Vagina (tissue), 2 donors: ENCODE measurements around the gene CHMP5. TPM values are rescaled to one million over a fixed set of nuclear protein-coding genes. Genes with fewer than 3 reads are reported as not detected.

Source experiments
- DNase-seq, 2 donors: peaks; one replicate each; pipeline ENCODE4 v3.0.0-alpha.2; 2017; ENCODE audit errors: extremely low spot score in 2 of 2
- H3K27ac ChIP-seq: fragments of 200-600 bp; sonication (generic); one replicate; pipeline ENCODE4 v1.5.1; 2019
- H3K27me3 ChIP-seq: fragments of 200-600 bp; sonication (generic); one replicate; pipeline ENCODE4 v1.5.1; 2019
- H3K36me3 ChIP-seq, 2 donors: fragments of 200-600 bp; sonication (generic); one replicate each; pipeline ENCODE4 v1.5.1; 2017 to 2019
- H3K4me1 ChIP-seq: fragments of 200-600 bp; sonication (generic); one replicate; pipeline ENCODE4 v1.5.1; 2019
- H3K4me3 ChIP-seq, 2 donors: fragments of 200-600 bp; sonication (generic); 1 replicate in 1 of 2; 2 replicates in 1 of 2; pipeline ENCODE4 v1.5.1; 2016 to 2019
- H3K9me3 ChIP-seq: fragments of 200-600 bp; sonication (generic); one replicate; pipeline ENCODE4 v1.5.1; 2019
- CTCF ChIP-seq, 3 experiments: fragments of 450-650 bp in 2 of 3; fragments of 200-600 bp in 1 of 3; sonication (generic) in 1 of 3; IDR thresholded peaks; one replicate each; pipeline ENCODE4 v1.5.1; 2017 to 2019; ENCODE audit warnings: antibody characterized with exemption in 3 of 3, mild to moderate bottlenecking in 2 of 3, moderate library complexity in 2 of 3
- POLR2A ChIP-seq, 2 donors: fragments of 450-650 bp; IDR thresholded peaks; one replicate each; pipeline ENCODE4 v1.6.1; 2017; ENCODE audit warnings: antibody characterized with exemption in 2 of 2, mild to moderate bottlenecking in 2 of 2, moderate library complexity in 2 of 2
- POLR2AphosphoS5 ChIP-seq, 2 donors: sonication (generic); formaldehyde crosslinking; IDR thresholded peaks; one replicate each; pipeline ENCODE4 v1.9.0; 2017; ENCODE audit warnings: antibody characterized with exemption in 2 of 2, mild to moderate bottlenecking in 2 of 2, low read depth in 1 of 2; ENCODE audit not compliant: insufficient read depth in 1 of 2
- intact Hi-C: fragments of 100-400 bp; cut with DNase I; formaldehyde crosslinking; loops from one replicate; pipeline ENCODE4 v1.15.1; 2023
- total RNA-seq: library from RNA; depleted of rRNA; stranded (reverse); fragments of >200 nt; gene quantifications from one replicate; pipeline ENCODE4 v1.2.3, GENCODE V29; 2016

The CHMP5 gene
- total RNA-seq, 1 donor from 2014 or later, result 41.5 TPM

DNA sequence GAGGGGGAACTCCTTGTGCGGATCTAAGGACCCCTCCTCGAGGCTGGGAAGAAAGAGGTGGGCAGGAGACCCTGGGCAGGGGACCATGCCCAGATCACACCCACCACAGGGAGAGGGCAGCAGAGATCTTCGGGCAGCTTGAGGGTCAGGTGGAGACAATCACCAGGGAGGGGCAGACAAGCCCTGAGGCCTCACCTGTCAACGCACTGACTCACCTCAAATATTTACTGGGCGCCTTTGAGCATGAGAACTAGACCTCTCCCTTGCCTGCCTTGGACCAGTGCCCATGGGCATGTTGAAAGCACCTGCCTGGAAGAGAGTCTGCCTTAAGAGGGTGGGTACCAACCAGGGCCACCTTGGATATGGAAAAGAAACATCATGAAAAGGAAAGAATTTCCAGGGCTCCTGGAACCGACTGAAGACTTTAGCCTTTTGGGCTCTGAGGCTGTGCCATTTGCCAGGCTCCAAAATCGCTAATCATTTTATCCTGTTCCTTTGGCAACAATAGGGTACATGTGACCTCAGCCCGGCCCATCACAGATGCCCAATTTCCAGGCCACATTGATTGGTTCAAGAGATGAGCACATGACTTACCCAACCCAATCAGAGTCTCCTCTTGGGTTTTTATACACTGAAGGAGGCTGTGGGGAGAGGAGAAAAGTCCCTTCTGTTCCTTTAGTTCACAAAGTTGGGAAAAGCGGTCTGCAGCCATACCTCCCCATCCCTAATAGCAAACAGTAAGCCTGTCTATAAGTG lies 35.3 kb upstream of the CHMP5 start:
- Histone ChIP-seq H3K4me1 (peaks cover 20% of the 10 kb centered on the region), H3K36me3 (no peaks in the 10 kb centered on the region), H3K4me3 (no peak overlapping the region), H3K9me3 (no peaks in the 10 kb centered on the region), H3K27ac (peak overlapping the region; percentile 56), H3K27me3 (no peaks in the 10 kb centered on the region)
- no peak for TF ChIP-seq POLR2A (IDR thresholded peaks at IDR 0.05)
- peak in 1 of 2 donors; percentile 34 for TF ChIP-seq POLR2AphosphoS5 (IDR thresholded peaks at IDR 0.05; ENCODE audit: insufficient read depth in 1 of 2, low read depth in 1 of 2)
- TF ChIP-seq CTCF (IDR thresholded peaks at IDR 0.05), result peak in 1 of 3 experiments; percentile 26
- intact Hi-C loops, result no loop called here
- DNase-seq, result no peak

- no peaks in the 10 kb centered on the region for H3K36me3 ChIP-seq
- H3K4me1 ChIP-seq, result peaks cover 10% of the 10 kb centered on the region
- TF ChIP-seq POLR2AphosphoS5 (IDR thresholded peaks at IDR 0.05; ENCODE audit: insufficient read depth in 1 of 2, low read depth in 1 of 2) (no peak), CTCF (IDR thresholded peaks at IDR 0.05) (no peak), POLR2A (IDR thresholded peaks at IDR 0.05) (no peak)
- intact Hi-C loops, result no loop called here
- DNase-seq, result no peak
- H3K4me3 ChIP-seq, result no peak overlapping the region
- no peaks in the 10 kb centered on the region for H3K27me3 ChIP-seq
- H3K27ac ChIP-seq, result no peak overlapping the region
- no peaks in the 10 kb centered on the region for H3K9me3 ChIP-seq
Observed at GRCh38 chr9:33230756-33231622, 33.9 kb upstream of the CHMP5 start.

DNA sequence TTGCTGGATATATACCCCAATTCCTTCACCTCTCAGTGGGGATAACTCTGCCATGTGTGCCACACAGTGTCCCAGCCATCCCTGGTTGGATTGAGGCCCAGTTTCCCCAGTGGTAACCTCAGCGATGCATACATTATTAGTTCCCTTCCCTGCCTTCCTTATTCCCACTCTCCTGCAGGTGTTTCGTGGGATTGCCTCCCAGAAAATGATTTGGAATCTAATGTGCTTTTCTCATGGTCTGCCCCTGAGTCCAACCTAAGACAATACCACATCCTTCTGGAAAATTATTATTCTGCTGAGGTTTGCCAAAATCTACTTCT lies 33.3 kb upstream of the CHMP5 start:
- H3K4me1 ChIP-seq, result peaks cover 6% of the 10 kb centered on the region
- no peaks in the 10 kb centered on the region for H3K36me3 ChIP-seq
- intact Hi-C loops, result no loop called here
- H3K4me3 ChIP-seq, result no peak overlapping the region
- DNase-seq, result no peak
- no peak overlapping the region for H3K27ac ChIP-seq
- H3K9me3 ChIP-seq, result no peaks in the 10 kb centered on the region
- no peaks in the 10 kb centered on the region for H3K27me3 ChIP-seq
- no peak for TF ChIP-seq POLR2AphosphoS5 (IDR thresholded peaks at IDR 0.05; ENCODE audit: insufficient read depth in 1 of 2, low read depth in 1 of 2)
- TF ChIP-seq POLR2A (IDR thresholded peaks at IDR 0.05), result no peak
- no peak for TF ChIP-seq CTCF (IDR thresholded peaks at IDR 0.05)

GRCh38 chr9:33232815-33233214 lies 32.0 kb upstream of the CHMP5 start:
- Histone ChIP-seq H3K4me1 (no peaks in the 10 kb centered on the region), H3K9me3 (no peaks in the 10 kb centered on the region), H3K27me3 (no peaks in the 10 kb centered on the region), H3K36me3 (no peaks in the 10 kb centered on the region), H3K27ac (peak overlapping the region; percentile 63), H3K4me3 (no peak overlapping the region)
- TF ChIP-seq POLR2AphosphoS5 (IDR thresholded peaks at IDR 0.05; ENCODE audit: insufficient read depth in 1 of 2, low read depth in 1 of 2) (no peak), POLR2A (IDR thresholded peaks at IDR 0.05) (no peak), CTCF (IDR thresholded peaks at IDR 0.05) (no peak)
- no peak for DNase-seq
- intact Hi-C loops, result no loop called here
